Measurements from ENCODE around the gene DRG2.

DNA sequence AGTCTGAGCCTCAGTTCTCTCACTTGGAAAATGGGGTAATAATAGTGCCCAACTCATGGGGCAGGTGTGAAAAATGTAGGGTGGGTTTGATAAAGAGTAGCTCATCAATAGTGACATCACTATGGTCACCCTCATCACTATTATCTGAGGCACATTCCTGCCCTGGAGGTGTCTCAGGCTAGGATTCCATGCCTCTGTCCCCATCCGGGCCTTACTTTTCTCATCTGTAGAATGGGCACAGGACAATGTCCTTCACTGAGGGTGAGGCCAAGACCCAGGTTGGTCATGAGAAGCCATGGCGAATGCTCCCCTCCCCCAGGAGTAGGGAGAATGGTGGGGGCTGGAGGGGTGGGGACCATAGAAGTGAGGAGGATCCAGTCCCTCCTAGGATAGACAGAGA, 51.3 kb downstream of the DRG2 start:
- TF ChIP-seq, protein P1, sequence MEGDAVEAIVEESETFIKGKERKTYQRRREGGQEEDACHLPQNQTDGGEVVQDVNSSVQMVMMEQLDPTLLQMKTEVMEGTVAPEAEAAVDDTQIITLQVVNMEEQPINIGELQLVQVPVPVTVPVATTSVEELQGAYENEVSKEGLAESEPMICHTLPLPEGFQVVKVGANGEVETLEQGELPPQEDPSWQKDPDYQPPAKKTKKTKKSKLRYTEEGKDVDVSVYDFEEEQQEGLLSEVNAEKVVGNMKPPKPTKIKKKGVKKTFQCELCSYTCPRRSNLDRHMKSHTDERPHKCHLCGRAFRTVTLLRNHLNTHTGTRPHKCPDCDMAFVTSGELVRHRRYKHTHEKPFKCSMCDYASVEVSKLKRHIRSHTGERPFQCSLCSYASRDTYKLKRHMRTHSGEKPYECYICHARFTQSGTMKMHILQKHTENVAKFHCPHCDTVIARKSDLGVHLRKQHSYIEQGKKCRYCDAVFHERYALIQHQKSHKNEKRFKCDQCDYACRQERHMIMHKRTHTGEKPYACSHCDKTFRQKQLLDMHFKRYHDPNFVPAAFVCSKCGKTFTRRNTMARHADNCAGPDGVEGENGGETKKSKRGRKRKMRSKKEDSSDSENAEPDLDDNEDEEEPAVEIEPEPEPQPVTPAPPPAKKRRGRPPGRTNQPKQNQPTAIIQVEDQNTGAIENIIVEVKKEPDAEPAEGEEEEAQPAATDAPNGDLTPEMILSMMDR (IDR thresholded peaks at IDR 0.05) = no peak
- TF ChIP-seq EP300 (IDR thresholded peaks at IDR 0.05; ENCODE audit: borderline replicate concordance in 1 of 2, low read depth in 1 of 2, low read length in 1 of 2) (no peak), SIN3A (IDR thresholded peaks at IDR 0.05; ENCODE audit: borderline replicate concordance, low read depth, low read length) (no peak), YY1 (IDR thresholded peaks at IDR 0.05; ENCODE audit: low read depth) (no peak), TAF1 (IDR thresholded peaks at IDR 0.05; ENCODE audit: borderline replicate concordance, low read depth, low read length) (no peak), TEAD4 (IDR thresholded peaks at IDR 0.05; ENCODE audit: borderline replicate concordance, insufficient read depth) (no peak), POLR2AphosphoS5 (IDR thresholded peaks at IDR 0.05; ENCODE audit: low read depth, low read length) (no peak)
